Measurements from ENCODE around the gene SPOCK1. TPM values are rescaled to one million over a fixed set of nuclear protein-coding genes. Genes with fewer than 3 reads are reported as not detected.
A peak's percentile ranks its signal among the peaks of the same experiment; 100 is the strongest.

The SPOCK1 gene
- total RNA-seq, 1 experiment from 2014 or later = 23.9 TPM

- no peak overlapping the region for H3K4me3 ChIP-seq
- H3F3A ChIP-seq (ENCODE audit: insufficient read depth, low read depth) = peaks cover 9% of the 10 kb centered on the region
- BruUV-seq (replicated peaks) = no TSS peak
- peak; percentile 79 for TF ChIP-seq CTCF (conservative IDR thresholded peaks at IDR 0.05)
- TF ChIP-seq EZH2 (IDR thresholded peaks at IDR 0.05; ENCODE audit: low read depth) = no peak
- H3K4me2 ChIP-seq = peak overlapping the region; percentile 11; the same call in 1 of the 2 replicates
- peaks cover 26% of the 10 kb centered on the region for H3K4me1 ChIP-seq (replicated peaks; ENCODE audit: insufficient read depth)
- no peaks in the 10 kb centered on the region for H3K9me3 ChIP-seq (ENCODE audit: insufficient read depth, low read depth)
- no peaks in the 10 kb centered on the region for H3K9me2 ChIP-seq (ENCODE audit: insufficient read depth)
- DNase-seq = peak; percentile 35 to 92
- H3K79me2 ChIP-seq (ENCODE audit: low read depth) = no peaks in the 10 kb centered on the region
- H4K20me1 ChIP-seq (ENCODE audit: insufficient read depth) = no peaks in the 10 kb centered on the region
- no peak overlapping the region for H3K27ac ChIP-seq
- no peak overlapping the region for H2AFZ ChIP-seq
- no peaks in the 10 kb centered on the region for H3K27me3 ChIP-seq (ENCODE audit: insufficient read depth, low read depth)
- ChIA-PET CTCF (no interaction called here), POLR2A (ENCODE audit: unreplicated experiment) (no interaction called here)
- intact Hi-C loops (cut with micrococcal nuclease; ENCODE audit: unreplicated experiment) = loop anchor here (1.0 to 2.0 kb wide), 2 partner anchors 279 to 418 kb away; partner anchors contain the start of gene SPOCK1
- H3K36me3 ChIP-seq (ENCODE audit: low read depth) = no peaks in the 10 kb centered on the region
Observed at GRCh38 chr5:137220523-137220927, 278.6 kb downstream of the SPOCK1 start.

GRCh38 chr5:137218896-137219295, 280.2 kb downstream of the SPOCK1 start:
- H3K9me2 ChIP-seq (ENCODE audit: insufficient read depth) = no peaks in the 10 kb centered on the region
- H3K79me2 ChIP-seq (ENCODE audit: low read depth) = no peaks in the 10 kb centered on the region
- no peaks in the 10 kb centered on the region for H3K27me3 ChIP-seq (ENCODE audit: insufficient read depth, low read depth)
- H3K4me2 ChIP-seq = peak overlapping the region; percentile 62
- H3K4me1 ChIP-seq (replicated peaks; ENCODE audit: insufficient read depth) = peaks cover 29% of the 10 kb centered on the region
- ChIA-PET POLR2A (ENCODE audit: unreplicated experiment) (no interaction called here), CTCF (interaction anchor here (0.6 to 1.8 kb wide), 3 partner anchors 101 to 767 kb away, joined by 3 to 11 read pairs (median 4); no protein-coding TSS in a partner anchor)
- no peak overlapping the region for H2AFZ ChIP-seq
- BruUV-seq (replicated peaks) = no TSS peak
- intact Hi-C loops (cut with micrococcal nuclease; ENCODE audit: unreplicated experiment) = loop anchor here (1.0 to 2.0 kb wide), 3 partner anchors 16 to 141 kb away; no protein-coding TSS in a partner anchor
- peaks cover 9% of the 10 kb centered on the region for H3F3A ChIP-seq (ENCODE audit: insufficient read depth, low read depth)
- no peak for DNase-seq
- no peak overlapping the region for H3K4me3 ChIP-seq
- H4K20me1 ChIP-seq (ENCODE audit: insufficient read depth) = no peaks in the 10 kb centered on the region
- TF ChIP-seq EZH2 (IDR thresholded peaks at IDR 0.05; ENCODE audit: low read depth) (no peak), CTCF (conservative IDR thresholded peaks at IDR 0.05) (no peak)
- H3K9me3 ChIP-seq (ENCODE audit: insufficient read depth, low read depth) = no peaks in the 10 kb centered on the region
- no peaks in the 10 kb centered on the region for H3K36me3 ChIP-seq (ENCODE audit: low read depth)
- peak overlapping the region; percentile 48; the same call in 1 of the 2 replicates for H3K27ac ChIP-seq

GRCh38 chr5:137218471-137218870, 280.7 kb downstream of the SPOCK1 start:
- Histone ChIP-seq H3F3A (ENCODE audit: insufficient read depth, low read depth) (peaks cover 9% of the 10 kb centered on the region), H4K20me1 (ENCODE audit: insufficient read depth) (no peaks in the 10 kb centered on the region), H3K4me3 (no peak overlapping the region), H3K36me3 (ENCODE audit: low read depth) (no peaks in the 10 kb centered on the region), H3K79me2 (ENCODE audit: low read depth) (no peaks in the 10 kb centered on the region), H3K9me2 (ENCODE audit: insufficient read depth) (no peaks in the 10 kb centered on the region), H3K27me3 (ENCODE audit: insufficient read depth, low read depth) (no peaks in the 10 kb centered on the region), H3K27ac (peak overlapping the region; percentile 48), H3K4me2 (peak overlapping the region; percentile 62), H3K9me3 (ENCODE audit: insufficient read depth, low read depth) (no peaks in the 10 kb centered on the region), H2AFZ (no peak overlapping the region), H3K4me1 (replicated peaks; ENCODE audit: insufficient read depth) (peaks cover 29% of the 10 kb centered on the region)
- intact Hi-C loops (cut with micrococcal nuclease; ENCODE audit: unreplicated experiment) = loop anchor here (1.0 to 2.0 kb wide), 3 partner anchors 17 to 140 kb away; no protein-coding TSS in a partner anchor
- peak; percentile 13 to 77 for DNase-seq
- ChIA-PET POLR2A (ENCODE audit: unreplicated experiment) (no interaction called here), CTCF (interaction anchor here (0.6 to 1.8 kb wide), 3 partner anchors 102 to 767 kb away, joined by 3 to 11 read pairs (median 4); no protein-coding TSS in a partner anchor)
- no TSS peak for BruUV-seq (replicated peaks)
- no peak for TF ChIP-seq EZH2 (IDR thresholded peaks at IDR 0.05; ENCODE audit: low read depth)
- no peak; the same call in 1 of the 2 replicates for TF ChIP-seq CTCF (conservative IDR thresholded peaks at IDR 0.05)

Data from PC-9 (cell line).